Measurements from ENCODE around the gene FKBP10. TPM values are rescaled to one million over a fixed set of nuclear protein-coding genes. Genes with fewer than 3 reads are reported as not detected.

FKBP10 gene
- total RNA-seq, 2 experiments from 2014 or later: 0.74 to 1.2 TPM

DNA sequence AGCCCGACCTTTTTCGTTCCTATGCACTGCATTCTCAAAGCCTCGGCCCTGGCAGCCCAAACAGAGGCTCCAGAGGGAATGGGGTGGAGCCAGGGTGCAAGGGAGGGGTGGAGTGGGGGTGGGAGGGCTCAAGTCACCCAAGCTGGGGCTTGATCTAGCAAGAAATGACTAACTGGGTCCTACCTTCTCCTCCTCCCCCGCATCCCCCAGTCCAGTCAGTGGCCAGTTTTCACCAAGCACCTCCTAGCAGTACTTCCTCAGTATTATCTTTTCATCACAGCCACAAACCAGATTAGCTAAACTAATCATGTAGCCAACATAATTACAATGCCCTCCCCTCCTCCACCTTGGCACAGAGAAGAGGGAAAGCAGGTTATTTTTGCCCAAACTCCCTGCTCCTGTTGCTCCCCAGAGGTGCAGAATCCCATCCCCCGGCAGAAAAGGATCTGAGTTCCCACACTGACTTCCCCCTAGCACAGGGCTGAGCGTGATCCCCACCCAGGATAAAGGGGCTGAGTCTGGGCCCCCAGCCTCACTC, 28.5 kb upstream of the FKBP10 start:
- CTCF ChIA-PET: interaction anchor here (1.6 to 7.3 kb wide), 2 partner anchors 19 to 88 kb away, joined by 4 to 97 read pairs; no protein-coding TSS in a partner anchor
- Mint-ChIP-seq H3K27me3 (peaks cover 28% of the 10 kb centered on the region), H3K27ac (no peak overlapping the region), H3K4me3 (no peak overlapping the region), H3K9me3 (no peaks in the 10 kb centered on the region), H3K36me3 (ENCODE audit: low read depth) (no peaks in the 10 kb centered on the region), H3K4me1 (ENCODE audit: low read depth) (peaks cover 30% of the 10 kb centered on the region)
- DNase-seq (peak; percentile 21), ATAC-seq (no peak)
- POLR2A ChIA-PET: no interaction called here
- TF ChIP-seq, protein P1, sequence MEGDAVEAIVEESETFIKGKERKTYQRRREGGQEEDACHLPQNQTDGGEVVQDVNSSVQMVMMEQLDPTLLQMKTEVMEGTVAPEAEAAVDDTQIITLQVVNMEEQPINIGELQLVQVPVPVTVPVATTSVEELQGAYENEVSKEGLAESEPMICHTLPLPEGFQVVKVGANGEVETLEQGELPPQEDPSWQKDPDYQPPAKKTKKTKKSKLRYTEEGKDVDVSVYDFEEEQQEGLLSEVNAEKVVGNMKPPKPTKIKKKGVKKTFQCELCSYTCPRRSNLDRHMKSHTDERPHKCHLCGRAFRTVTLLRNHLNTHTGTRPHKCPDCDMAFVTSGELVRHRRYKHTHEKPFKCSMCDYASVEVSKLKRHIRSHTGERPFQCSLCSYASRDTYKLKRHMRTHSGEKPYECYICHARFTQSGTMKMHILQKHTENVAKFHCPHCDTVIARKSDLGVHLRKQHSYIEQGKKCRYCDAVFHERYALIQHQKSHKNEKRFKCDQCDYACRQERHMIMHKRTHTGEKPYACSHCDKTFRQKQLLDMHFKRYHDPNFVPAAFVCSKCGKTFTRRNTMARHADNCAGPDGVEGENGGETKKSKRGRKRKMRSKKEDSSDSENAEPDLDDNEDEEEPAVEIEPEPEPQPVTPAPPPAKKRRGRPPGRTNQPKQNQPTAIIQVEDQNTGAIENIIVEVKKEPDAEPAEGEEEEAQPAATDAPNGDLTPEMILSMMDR (IDR thresholded peaks at IDR 0.05): no peak
- intact Hi-C loops (cut with micrococcal nuclease): no loop called here

DNA sequence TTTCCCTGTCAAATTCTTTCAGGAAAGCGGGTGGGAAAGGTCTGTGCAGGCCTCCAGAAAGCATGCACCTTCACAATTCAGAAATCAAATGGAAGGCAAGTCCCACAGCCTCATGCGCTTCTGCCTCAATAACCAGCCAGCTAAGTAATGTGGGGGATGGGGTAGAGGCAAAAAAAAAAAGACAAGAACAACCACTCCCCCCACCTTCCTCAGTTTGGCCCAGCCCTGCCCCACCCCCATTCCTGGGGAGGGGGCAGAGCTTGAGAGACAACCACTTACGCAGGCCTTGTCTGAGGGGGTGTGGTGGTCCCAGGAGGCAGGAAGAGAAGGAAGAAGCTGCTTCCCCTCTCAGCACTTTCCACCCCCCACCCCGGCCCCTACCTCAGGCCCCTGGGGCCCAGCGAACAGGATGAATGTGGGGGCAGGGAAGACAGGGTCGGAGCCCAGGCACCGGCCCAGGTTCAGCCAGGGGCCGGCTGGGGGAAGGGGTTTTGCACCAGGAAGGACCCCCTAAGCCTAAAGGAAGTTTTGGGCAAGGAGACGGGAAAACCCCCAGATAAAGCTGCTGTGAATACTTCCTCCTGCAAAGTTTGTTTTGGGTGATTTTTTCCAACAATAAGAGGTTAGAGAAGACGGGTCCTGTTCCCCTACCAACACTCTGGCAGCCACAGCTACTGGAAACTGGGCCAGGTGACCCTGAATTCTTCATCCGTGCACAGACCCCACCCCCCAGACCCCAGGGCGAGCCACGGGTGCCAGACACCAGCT, 27.5 kb upstream of the FKBP10 start:
- no peak for DNase-seq
- Mint-ChIP-seq H3K27ac (no peak overlapping the region), H3K9me3 (no peaks in the 10 kb centered on the region), H3K4me3 (peak overlapping the region; percentile 26), H3K27me3 (peaks cover 28% of the 10 kb centered on the region), H3K36me3 (ENCODE audit: low read depth) (no peaks in the 10 kb centered on the region), H3K4me1 (ENCODE audit: low read depth) (peaks cover 30% of the 10 kb centered on the region)
- TF ChIP-seq, protein P1 (IDR thresholded peaks at IDR 0.05): no peak
- CTCF ChIA-PET: interaction anchor here (0.6 to 7.3 kb wide), 8 partner anchors 18 to 136 kb away, joined by 3 to 97 read pairs (median 4); partner anchors contain the start of genes EIF1, KLHL10 and P3H4
- intact Hi-C loops (cut with micrococcal nuclease): no loop called here
- POLR2A ChIA-PET: interaction anchor here (1.6 kb wide), 1 partner anchor 73 kb away, joined by 5 read pairs; no protein-coding TSS in a partner anchor
- no peak for ATAC-seq

DNA sequence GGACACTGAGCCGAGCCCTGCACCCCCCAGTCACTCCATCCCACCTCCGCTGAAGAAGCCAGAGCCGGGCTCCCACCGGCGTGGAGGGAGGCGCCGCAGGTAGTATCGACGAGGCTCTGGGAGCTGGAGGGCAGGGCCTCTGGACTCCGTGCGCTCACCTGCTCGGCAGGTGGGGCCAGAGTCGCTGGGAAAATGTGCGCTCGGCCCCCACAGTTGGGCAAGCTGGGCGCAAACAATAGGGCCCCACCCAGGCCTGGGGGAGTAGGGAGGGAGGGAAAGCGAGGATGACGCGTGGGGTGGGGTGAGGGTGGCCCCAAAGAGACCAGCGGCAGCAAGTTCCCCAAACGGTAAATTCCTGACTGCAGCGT, 27.0 kb upstream of the FKBP10 start:
- H3K27ac Mint-ChIP-seq: no peak overlapping the region
- DNase-seq: no peak
- peaks cover 29% of the 10 kb centered on the region for H3K27me3 Mint-ChIP-seq
- no peaks in the 10 kb centered on the region for H3K36me3 Mint-ChIP-seq (ENCODE audit: low read depth)
- peaks cover 33% of the 10 kb centered on the region for H3K4me1 Mint-ChIP-seq (ENCODE audit: low read depth)
- ChIA-PET POLR2A (interaction anchor here (0.6 to 1.6 kb wide), 4 partner anchors 11 to 79 kb away, joined by 3 to 5 read pairs (median 4); partner anchors contain the start of gene KLHL11), CTCF (interaction anchor here (0.6 to 7.3 kb wide), 9 partner anchors 17 to 237 kb away, joined by 3 to 97 read pairs (median 4); partner anchors contain the start of genes EIF1, KLHL10 and P3H4)
- intact Hi-C loops (cut with micrococcal nuclease): no loop called here
- ATAC-seq: no peak
- H3K9me3 Mint-ChIP-seq: no peaks in the 10 kb centered on the region
- TF ChIP-seq, protein P1 (IDR thresholded peaks at IDR 0.05): no peak
- H3K4me3 Mint-ChIP-seq: peak overlapping the region; percentile 26

DNA sequence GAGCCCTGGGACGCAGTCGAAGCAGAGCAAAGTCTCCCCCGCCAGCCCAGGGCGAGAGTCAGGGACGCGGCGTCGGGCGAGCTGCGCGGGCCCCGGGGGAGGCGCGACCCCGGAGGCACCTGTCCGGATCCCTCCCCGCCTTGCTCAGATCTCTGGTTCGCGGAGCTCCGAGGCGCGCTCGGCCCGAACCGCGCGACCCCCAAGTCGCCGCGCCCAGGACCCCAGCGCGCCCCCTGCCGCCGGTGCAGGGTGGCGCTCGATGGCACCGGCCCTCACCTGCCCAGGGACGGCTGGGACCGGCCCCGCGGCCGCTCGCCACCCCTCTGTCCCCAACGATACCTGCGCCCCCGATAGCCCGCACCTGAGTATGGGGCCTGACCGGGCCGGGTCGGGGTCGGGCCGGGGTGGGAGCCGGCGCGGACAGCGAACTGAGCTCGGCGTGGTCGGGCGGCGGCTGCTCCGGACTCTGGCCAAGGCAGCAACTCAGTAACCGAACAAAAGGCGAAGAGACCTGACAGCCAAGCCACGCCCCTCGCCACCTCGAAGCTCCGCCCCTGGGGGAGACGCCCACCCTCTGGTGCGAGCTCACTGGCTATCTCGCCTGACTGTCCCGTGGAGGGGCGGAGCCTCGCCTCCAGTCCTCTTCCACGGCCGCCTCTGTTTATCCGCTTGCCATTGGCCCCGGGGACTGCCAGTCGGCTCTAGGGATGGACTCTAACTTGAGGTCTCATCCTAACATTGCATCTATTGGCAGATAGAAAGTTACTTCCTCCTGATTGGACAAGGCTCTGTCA, 26.4 kb upstream of the FKBP10 start, which contains the start of gene JUP:
Gene JUP, minus strand, starts transcription at position 485 of the 794 bp plus-strand sequence. CDS start 14,857 bp downstream, outside the sequence.
- H3K9me3 Mint-ChIP-seq: no peaks in the 10 kb centered on the region
- peaks cover 29% of the 10 kb centered on the region for H3K27me3 Mint-ChIP-seq
- ChIA-PET CTCF (interaction anchor here (0.6 to 7.3 kb wide), 14 partner anchors 9 to 237 kb away, joined by 3 to 97 read pairs (median 4); partner anchors contain the start of genes EIF1, KLHL10 and P3H4), POLR2A (interaction anchor here (0.6 to 1.6 kb wide), 5 partner anchors 10 to 78 kb away, joined by 3 to 5 read pairs (median 5); partner anchors contain the start of gene KLHL11)
- peak; percentile 93 for DNase-seq
- H3K36me3 Mint-ChIP-seq (ENCODE audit: low read depth): no peaks in the 10 kb centered on the region
- peak; percentile 97 for ATAC-seq
- TF ChIP-seq, protein P1 (IDR thresholded peaks at IDR 0.05): peak; percentile 60
- intact Hi-C loops (cut with micrococcal nuclease): no loop called here
- no peak within 1 kb of the TSS for H3K27ac Mint-ChIP-seq
- peak within 1 kb of the TSS; percentile 35 for H3K4me3 Mint-ChIP-seq
- peaks cover 33% of the 10 kb centered on the region for H3K4me1 Mint-ChIP-seq (ENCODE audit: low read depth)

Measured in activated CD8-positive, alpha-beta T cell treated with anti-CD3 and anti-CD28 coated beads for 36 hours (primary cell).